NCI-H69 (cell line): Measurements from ENCODE around the gene PROM2.

Experiments
- DNase-seq: peaks from one replicate; lab custom pipeline; 2025; lab: John Stamatoyannopoulos, UW

The PROM2 gene

DNA sequence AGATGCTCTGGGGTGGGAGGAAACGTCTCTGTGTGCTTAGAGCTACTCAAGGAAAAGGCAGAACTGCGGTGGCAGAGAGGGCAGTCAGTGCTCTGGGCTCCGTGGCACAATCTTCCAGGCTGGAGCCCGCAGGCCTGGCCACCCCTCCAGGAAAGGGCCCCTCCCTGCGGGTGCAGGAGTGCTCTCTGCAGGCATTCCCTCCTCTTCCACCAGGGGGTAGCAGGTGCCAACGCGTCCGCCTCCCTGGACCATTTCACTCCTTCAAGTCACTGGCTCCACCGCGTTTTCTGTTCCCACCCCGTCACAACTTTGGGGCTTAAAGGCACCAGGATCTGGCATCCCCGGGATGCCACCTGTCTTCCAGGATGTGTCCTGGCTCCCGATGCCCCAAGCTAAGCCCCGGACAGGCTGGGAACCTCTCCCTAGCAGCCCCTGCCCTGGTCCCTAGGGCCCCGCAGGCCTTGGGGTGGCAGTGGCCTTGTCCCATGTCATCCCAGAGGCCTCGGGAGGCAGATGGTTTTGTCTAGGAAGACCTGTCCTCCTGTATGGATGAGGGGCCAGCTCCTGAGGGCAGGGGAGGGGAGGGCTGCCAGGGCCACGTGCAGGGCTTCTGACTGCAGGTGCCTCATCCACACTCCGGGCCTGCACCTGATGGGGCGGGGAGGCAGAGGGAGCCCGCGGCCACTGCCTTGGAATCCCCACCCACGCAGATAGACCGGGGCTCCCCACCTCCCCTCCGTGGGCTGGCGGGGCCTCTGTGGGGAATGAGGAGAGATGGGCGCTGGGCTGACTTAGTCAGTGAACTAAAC, 49.3 kb downstream of the PROM2 start:
- peak; percentile 37 for DNase-seq

DNA sequence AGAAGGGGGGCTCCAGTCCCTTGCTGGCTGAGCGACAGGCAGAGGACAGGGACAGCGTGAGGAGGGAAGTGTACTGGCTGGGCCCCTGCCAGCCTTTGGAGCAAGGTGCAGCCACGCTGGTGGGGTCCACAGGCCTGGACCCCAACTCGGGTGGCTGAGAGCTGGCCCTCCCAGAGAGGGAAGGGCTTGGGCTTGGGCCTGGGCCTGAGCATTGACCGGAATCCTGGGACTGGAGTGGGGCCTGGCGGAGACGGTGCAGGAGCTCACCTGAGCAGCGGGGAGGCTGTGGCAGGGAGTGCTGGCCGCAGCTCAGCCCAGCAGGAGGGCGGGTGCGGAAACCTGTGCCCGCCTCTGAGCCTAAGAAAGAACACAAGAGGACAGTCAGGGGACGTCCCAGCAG, 50.8 kb downstream of the PROM2 start:
- DNase-seq, result no peak

DNA sequence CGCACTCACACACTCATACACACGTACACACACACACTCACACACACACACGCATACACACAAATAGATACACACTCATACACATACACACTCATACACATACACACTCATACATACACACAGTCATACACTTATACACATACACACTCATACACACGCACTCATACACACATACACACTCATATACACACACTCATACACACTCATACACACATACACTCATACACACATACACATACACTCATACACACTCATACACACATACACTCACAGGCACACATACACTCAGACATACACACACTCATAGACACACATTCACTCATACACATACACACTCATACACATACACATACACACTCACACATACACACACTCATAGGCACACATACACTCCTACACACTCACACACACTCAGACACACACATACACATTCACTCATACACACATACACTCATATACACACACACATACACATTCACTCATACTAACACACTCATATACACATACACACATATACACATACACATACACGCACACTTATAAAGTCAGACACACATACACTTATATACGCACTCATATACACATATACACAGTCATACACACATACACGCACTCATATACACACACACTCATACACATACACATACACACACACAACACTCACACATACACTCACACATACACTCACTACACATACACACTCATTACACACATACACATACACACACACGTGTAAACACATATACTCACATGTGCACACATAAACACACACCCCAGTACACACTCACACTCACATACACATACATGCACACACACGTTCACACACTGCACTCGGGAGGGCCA, 51.6 kb downstream of the PROM2 start:
- no peak for DNase-seq

DNA sequence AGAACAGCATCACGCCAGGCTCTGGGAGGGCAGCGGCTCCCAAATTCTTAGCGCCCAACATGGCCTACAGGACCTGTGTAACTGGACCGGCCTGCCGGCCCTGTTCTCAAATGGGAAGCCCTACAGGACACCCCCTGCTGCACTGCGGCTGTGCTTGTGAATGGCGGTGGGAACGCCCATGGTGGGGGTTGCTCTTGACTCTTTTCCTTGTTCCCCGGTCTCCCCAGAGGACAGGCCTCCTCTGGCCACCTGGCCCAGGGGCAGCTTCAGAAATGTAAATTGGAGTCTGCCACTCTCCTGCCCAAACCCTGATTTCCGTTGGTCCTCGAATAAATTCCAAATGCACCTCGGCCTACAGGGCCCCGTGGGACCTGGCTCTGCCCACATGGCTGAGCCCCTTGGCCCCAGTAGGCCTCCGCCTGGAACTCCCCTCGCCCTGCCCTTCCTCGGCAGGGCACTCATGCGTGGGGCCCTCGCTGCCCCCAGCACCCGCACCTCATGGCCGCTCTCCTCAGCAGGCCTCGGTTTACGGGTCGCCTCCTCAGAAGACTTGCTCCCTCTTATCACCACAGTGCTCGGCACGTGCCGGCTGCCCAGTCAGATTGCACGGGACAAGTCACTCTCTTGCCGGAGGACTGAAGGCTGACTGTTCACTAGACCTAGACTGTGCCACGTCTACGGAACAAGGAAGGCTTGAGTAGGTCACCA, 52.3 kb downstream of the PROM2 start:
- DNase-seq, result no peak

DNA sequence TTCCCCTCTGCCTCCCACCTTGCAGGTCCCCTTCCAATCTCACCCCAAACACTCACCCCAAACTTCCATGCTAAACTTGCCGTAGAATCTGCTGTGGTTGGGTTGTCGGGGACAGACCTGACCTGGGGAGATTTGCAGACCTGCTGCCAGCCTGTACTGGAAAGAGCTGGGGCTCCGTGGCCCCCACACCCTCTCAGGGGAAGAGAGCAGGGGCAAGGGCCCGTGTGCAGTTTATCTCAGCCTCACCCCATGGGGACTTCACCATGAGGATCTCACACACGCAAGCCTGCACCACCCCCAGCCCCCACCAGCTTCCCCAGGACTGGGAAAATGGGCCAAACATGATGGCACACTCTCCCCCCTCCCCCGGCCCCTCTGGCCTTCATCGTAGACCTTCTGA, 53.6 kb downstream of the PROM2 start:
- no peak for DNase-seq

- DNase-seq, result no peak
Measured at GRCh38 chr2:95328358-95329125, 54.3 kb downstream of the PROM2 start.

- no peak for DNase-seq
Measured at GRCh38 chr2:95329401-95329800, 55.2 kb downstream of the PROM2 start.

GRCh38 chr2:95329891-95330793, 55.9 kb downstream of the PROM2 start:
- DNase-seq, result peak; percentile 11

GRCh38 chr2:95330794-95331338, 56.6 kb downstream of the PROM2 start:
- no peak for DNase-seq

GRCh38 chr2:95331606-95332005, 57.4 kb downstream of the PROM2 start:
- no peak for DNase-seq

DNA sequence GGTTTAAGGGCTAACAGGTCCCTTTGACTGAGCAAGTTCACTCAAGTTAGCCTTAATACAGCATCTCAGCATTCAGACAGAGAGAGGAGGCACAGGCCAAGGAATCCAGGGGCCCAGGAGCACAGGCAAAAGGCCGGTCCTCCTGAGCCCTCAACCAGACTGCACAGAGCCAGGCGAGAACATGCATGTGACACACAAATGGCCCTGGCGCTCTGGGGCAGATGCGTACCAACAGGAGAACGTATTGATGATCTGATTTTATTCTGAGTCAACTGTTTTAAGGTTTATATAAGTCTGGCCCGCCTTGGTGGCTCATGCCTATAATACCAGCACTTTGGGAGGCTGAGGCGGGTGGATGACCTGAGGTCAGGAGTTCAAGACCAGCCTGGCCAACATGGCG, 57.8 kb downstream of the PROM2 start:
- DNase-seq, result no peak

DNA sequence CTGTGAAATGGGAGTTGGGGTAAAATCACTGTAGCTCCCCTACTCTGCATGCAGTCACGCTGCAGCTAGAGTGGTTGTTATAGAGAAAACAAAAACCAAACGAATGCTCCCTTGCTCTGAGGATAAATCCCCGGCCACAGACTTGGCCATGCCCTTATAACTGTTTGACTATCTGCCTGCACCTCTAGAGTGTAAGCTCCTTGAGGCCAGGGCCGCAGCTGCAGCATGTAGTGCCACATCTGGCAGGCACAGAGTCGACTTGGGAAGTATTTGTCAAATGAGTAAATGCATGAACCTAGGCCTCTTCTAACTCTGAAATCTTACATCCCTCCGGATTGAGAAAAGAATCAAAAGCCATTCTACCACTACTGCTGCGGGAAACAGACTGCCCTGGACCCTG, 58.8 kb downstream of the PROM2 start:
- no peak for DNase-seq

DNA sequence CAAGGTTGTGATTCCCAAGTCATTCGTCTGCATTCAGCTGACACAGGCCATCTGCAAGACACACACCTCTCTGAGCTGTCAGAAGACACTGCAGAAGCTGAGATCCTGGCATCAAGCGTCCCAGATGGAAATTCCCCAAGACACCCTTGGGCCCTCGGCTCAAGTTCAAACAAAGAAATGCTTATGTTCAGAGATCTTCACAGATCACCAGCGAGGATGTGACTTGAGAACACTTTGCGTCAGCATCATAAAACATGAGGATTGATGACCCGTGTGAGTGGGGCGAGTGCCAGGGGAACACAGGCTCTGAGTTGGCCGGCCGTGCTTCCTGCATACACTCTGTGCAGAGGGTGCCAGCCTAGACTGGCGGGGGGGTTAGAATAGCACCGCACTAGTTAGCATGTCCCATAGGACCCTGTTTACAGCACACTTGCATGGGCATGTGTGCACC, 59.7 kb downstream of the PROM2 start:
- DNase-seq, result no peak

DNA sequence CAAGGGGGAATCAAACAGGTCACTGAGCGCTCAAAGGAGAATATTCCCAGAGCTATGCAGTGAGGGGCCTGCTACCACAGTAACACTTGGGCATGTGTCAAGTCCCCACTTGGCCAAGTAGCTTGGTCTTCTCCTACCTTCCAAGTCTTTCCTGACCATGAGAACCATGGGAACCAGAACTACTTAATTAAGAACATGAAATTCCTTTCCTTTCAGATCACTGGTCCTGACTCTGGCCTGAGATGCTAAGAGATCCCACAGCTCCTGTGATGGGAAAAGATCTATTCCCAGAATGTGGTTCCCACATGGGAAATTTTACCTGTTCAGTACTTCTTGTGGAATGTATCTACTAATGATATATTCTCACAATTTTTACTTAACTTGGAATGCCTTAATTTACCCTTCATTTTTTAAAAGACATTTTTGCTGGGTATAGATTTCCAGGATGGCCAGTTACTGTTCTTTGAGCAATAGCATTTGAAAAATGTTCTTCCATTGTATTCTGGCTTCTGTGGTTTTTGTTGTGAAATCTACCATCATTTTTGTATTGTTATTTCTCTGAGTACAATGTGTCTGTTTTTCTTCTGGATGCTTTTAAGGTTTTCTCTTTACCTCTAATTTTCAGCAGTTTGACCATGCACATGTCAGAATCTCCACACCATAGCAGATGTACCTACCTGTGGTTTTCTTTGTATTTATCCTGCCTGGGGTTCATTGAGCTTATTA, 60.8 kb downstream of the PROM2 start:
- DNase-seq, result no peak

- no peak for DNase-seq
Measured at GRCh38 chr2:95336406-95336805, 62.2 kb downstream of the PROM2 start.

DNA sequence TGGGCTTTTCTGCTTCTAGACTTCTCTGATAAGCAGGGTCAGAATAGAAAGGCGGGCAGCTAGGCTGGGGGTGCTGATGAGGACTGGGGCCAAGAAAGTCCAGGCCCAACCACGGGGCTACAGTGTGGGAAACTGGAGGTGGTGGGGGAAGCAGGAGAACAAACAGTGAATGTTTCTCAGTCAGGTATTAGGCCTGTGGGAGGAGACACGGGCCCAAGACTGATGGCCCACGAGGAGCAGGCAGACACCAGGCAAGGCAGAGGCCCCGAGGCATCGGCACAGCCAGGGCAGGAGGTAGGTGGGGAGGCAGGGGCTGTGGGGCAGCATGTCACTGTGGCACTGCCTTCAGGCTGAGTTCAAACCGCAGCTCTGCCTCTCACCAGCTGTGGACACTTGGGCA, 63.6 kb downstream of the PROM2 start:
- DNase-seq, result no peak
